Ishikawa (cell line): ENCODE results near the gene WNT7B.

Source experiments
- CEBPB ChIP-seq: IDR thresholded peaks from 2 replicates; pipeline ENCODE4 v1.6.1; 2012
- EP300 ChIP-seq: IDR thresholded peaks from 2 replicates; pipeline ENCODE4 v1.6.1; 2012; ENCODE audit warnings: borderline replicate concordance
- FOXM1 ChIP-seq: IDR thresholded peaks from 2 replicates; pipeline ENCODE4 v1.6.1; 2012; ENCODE audit warnings: low read depth, borderline replicate concordance
- NFIC ChIP-seq: IDR thresholded peaks from 2 replicates; pipeline ENCODE4 v1.6.1; 2012
- RAD21 ChIP-seq: IDR thresholded peaks from 2 replicates; pipeline ENCODE4 v1.6.1; 2012; ENCODE audit warnings: low read depth
- TAF1 ChIP-seq: IDR thresholded peaks from 2 replicates; pipeline ENCODE4 v1.6.1; 2012; ENCODE audit warnings: low read depth, mild to moderate bottlenecking
- TCF12 ChIP-seq: IDR thresholded peaks from 2 replicates; pipeline ENCODE4 v1.6.1; 2012; ENCODE audit warnings: low read depth
- TEAD4 ChIP-seq: IDR thresholded peaks from 2 replicates; pipeline ENCODE4 v1.6.1; 2012
- USF1 ChIP-seq: IDR thresholded peaks from 2 replicates; pipeline ENCODE4 v1.6.1; 2012
- YY1 ChIP-seq: IDR thresholded peaks from 2 replicates; pipeline ENCODE4 v1.6.1; 2012; ENCODE audit warnings: low read depth
- TF ChIP-seq, protein P1 (sequence below): IDR thresholded peaks from 2 replicates; pipeline ENCODE4 v1.6.1; 2012

DNA sequence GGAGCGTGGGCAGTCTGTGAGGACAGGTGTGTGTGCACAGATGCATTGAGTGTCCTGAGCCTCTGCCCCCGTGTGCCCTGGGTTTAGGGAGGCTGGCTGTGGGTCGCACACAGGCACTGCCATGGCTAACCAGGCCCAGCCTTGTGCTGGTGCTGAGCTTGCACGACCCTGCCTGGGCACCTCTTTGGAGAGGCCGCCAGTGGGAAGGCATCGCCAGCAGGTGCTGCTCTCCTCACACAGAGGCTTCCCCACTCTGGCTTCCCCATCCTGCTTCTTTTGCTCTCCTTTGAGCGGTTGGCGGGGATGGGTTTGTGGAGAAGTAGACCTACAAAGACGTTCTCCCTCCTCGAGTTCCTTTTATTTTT is 4.1 kb downstream of the WNT7B start:
- TF ChIP-seq YY1 (no peak), RAD21 (no peak), EP300 (no peak), NFIC (no peak), FOXM1 (no peak), TAF1 (no peak), USF1 (no peak), CEBPB (no peak), TCF12 (no peak), TEAD4 (no peak)
- TF ChIP-seq, protein P1, sequence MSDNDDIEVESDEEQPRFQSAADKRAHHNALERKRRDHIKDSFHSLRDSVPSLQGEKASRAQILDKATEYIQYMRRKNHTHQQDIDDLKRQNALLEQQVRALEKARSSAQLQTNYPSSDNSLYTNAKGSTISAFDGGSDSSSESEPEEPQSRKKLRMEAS, result no peak
